PC-9 (cell line): Measurements from ENCODE around the gene AQP12A. TPM values are rescaled to one million over a fixed set of nuclear protein-coding genes. Genes with fewer than 3 reads are reported as not detected.

Experiments used
- BruUV-seq: library from RNA; stranded (reverse); fragments of 400-500 nt; replicated peaks from 2 replicates; lab custom pipeline; 2021; lab: Mats Ljungman, UMichigan
- CTCF ChIA-PET: fragments of 300-600 bp; sonication (Branson Sonifier 250); formaldehyde crosslinking; loops from one replicate; lab custom pipeline; 2022; ENCODE audit warnings: antibody characterized with exemption; lab: Charles Lee
- POLR2A ChIA-PET: fragments of 300-600 bp; sonication (Branson Sonifier 250); formaldehyde crosslinking; loops from one replicate; lab custom pipeline; 2022; ENCODE audit warnings: antibody characterized with exemption; ENCODE audit not compliant: unreplicated experiment; lab: Charles Lee
- DNase-seq, 2 experiments: peaks; one replicate each; pipeline versions ENCODE4 v3.0.0 to v3.0.0-alpha.2; 2015 to 2022; ENCODE audit warnings: mixed read lengths in 1 of 2
- H2AFZ ChIP-seq: fragments of 200-600 bp; sonication (generic); 2 replicates; pipeline ENCODE4 v1.8.1; 2017; ENCODE audit warnings: antibody characterized with exemption
- H3F3A ChIP-seq: fragments of 200-600 bp; sonication (generic); 2 replicates; pipeline ENCODE4 v1.8.1; 2017; ENCODE audit warnings: antibody characterized with exemption, mild to moderate bottlenecking, low read depth; ENCODE audit not compliant: insufficient read depth
- H3K27ac ChIP-seq: fragments of 200-600 bp; sonication (generic); 2 replicates; pipeline ENCODE4 v1.6.1; 2016; ENCODE audit warnings: mixed run types
- H3K27me3 ChIP-seq: fragments of 200-600 bp; sonication (generic); 2 replicates; pipeline ENCODE4 v1.6.1; 2016; ENCODE audit warnings: low read depth, mixed run types; ENCODE audit not compliant: insufficient read depth
- H3K36me3 ChIP-seq: fragments of 200-600 bp; sonication (generic); 2 replicates; pipeline ENCODE4 v1.6.1; 2016; ENCODE audit warnings: low read depth, mixed run types
- H3K4me1 ChIP-seq: fragments of 200-600 bp; sonication (generic); replicated peaks from 2 replicates; pipeline ENCODE4 v1.6.1; 2016; ENCODE audit warnings: mixed run types; ENCODE audit not compliant: insufficient read depth
- H3K4me2 ChIP-seq: fragments of 200-600 bp; sonication (generic); 2 replicates; pipeline ENCODE4 v1.6.1; 2017; ENCODE audit warnings: mixed run types
- H3K4me3 ChIP-seq: fragments of 200-600 bp; sonication (generic); 2 replicates; pipeline ENCODE4 v1.6.1; 2016; ENCODE audit warnings: mixed run types
- H3K79me2 ChIP-seq: fragments of 200-600 bp; sonication (generic); 2 replicates; pipeline ENCODE4 v1.6.1; 2017; ENCODE audit warnings: low read depth, mixed run types
- H3K9me2 ChIP-seq: fragments of 200-600 bp; sonication (generic); 2 replicates; pipeline ENCODE4 v1.8.1; 2017; ENCODE audit warnings: mild to moderate bottlenecking; ENCODE audit not compliant: insufficient read depth
- H3K9me3 ChIP-seq: fragments of 200-600 bp; sonication (generic); 2 replicates; pipeline ENCODE4 v1.8.1; 2016; ENCODE audit warnings: low read depth; ENCODE audit not compliant: insufficient read depth
- H4K20me1 ChIP-seq: fragments of 200-600 bp; sonication (generic); 2 replicates; pipeline ENCODE4 v1.8.1; 2017; ENCODE audit not compliant: insufficient read depth
- CTCF ChIP-seq: fragments of 200-600 bp; sonication (generic); conservative IDR thresholded peaks from 2 replicates; pipeline ENCODE4 v1.6.1; 2017; ENCODE audit warnings: mixed run types, antibody characterized with exemption, mild to moderate bottlenecking, moderate library complexity
- EZH2 ChIP-seq: fragments of 200-600 bp; sonication (generic); IDR thresholded peaks from 2 replicates; pipeline ENCODE4 v1.8.0; 2017; ENCODE audit warnings: antibody characterized with exemption, low read depth
- intact Hi-C: fragments of 100-400 bp; cut with micrococcal nuclease; formaldehyde crosslinking; loops from one replicate; pipeline ENCODE4 v1.10.0; 2022; ENCODE audit not compliant: unreplicated experiment
- total RNA-seq: library from RNA; stranded (reverse); gene quantifications from 2 replicates; pipeline ENCODE4 v1.2.3, GENCODE V29; 2021

AQP12A gene
- total RNA-seq, 1 experiment from 2014 or later, result not detected

- BruUV-seq, result no TSS peak
- TF ChIP-seq CTCF (no peak), EZH2 (no peak)
- CTCF ChIA-PET, result no interaction called here
These were observed 43.5 kb upstream of the AQP12A start for GRCh38 chr2:240648155-240648649.

GRCh38 chr2:240648650-240649275 is 42.9 kb upstream of the AQP12A start:
- BruUV-seq, result no TSS peak
- H3K27me3 ChIP-seq, result peaks cover 99% of the 10 kb centered on the region

More at GRCh38 chr2:240648155-240648649, 43.5 kb upstream of the AQP12A start:
- H3K79me2 ChIP-seq, result no peaks in the 10 kb centered on the region
- H2AFZ ChIP-seq, result no peak overlapping the region
- H3K9me3 ChIP-seq, result no peaks in the 10 kb centered on the region
- H4K20me1 ChIP-seq, result peaks cover 5% of the 10 kb centered on the region; the same call in 1 of the 2 replicates
- DNase-seq, result no peak
- H3K27me3 ChIP-seq, result peaks cover 100% of the 10 kb centered on the region
- H3F3A ChIP-seq, result no peaks in the 10 kb centered on the region
- POLR2A ChIA-PET, result interaction anchor here (0.5 to 0.6 kb wide), 2 partner anchors 68 to 216 kb away, joined by 3 read pairs; no protein-coding TSS in a partner anchor
- no peak overlapping the region for H3K4me3 ChIP-seq
- H3K27ac ChIP-seq, result no peak overlapping the region
- no peaks in the 10 kb centered on the region for H3K9me2 ChIP-seq
- H3K36me3 ChIP-seq, result no peaks in the 10 kb centered on the region
- no peak overlapping the region for H3K4me2 ChIP-seq
- H3K4me1 ChIP-seq, result no peaks in the 10 kb centered on the region
- intact Hi-C loops, result no loop called here

GRCh38 chr2:240649331-240649730 is 42.3 kb upstream of the AQP12A start:
- Histone ChIP-seq H3K27ac (no peak overlapping the region), H3K4me3 (no peak overlapping the region), H4K20me1 (peaks cover 5% of the 10 kb centered on the region; the same call in 1 of the 2 replicates), H3K4me1 (no peaks in the 10 kb centered on the region), H3K9me2 (no peaks in the 10 kb centered on the region), H3K79me2 (no peaks in the 10 kb centered on the region), H3K9me3 (no peaks in the 10 kb centered on the region), H3K27me3 (peaks cover 97% of the 10 kb centered on the region), H3F3A (no peaks in the 10 kb centered on the region), H3K4me2 (no peak overlapping the region), H3K36me3 (no peaks in the 10 kb centered on the region), H2AFZ (no peak overlapping the region)
- ChIA-PET POLR2A (no interaction called here), CTCF (no interaction called here)
- TF ChIP-seq CTCF, result no peak
- no peak for TF ChIP-seq EZH2
- no TSS peak for BruUV-seq
- DNase-seq, result no peak
- intact Hi-C loops, result no loop called here

More at GRCh38 chr2:240648650-240649275, 42.9 kb upstream of the AQP12A start:
- Histone ChIP-seq H3K4me3 (no peak overlapping the region), H3K27ac (no peak overlapping the region), H4K20me1 (peaks cover 5% of the 10 kb centered on the region; the same call in 1 of the 2 replicates), H3K4me2 (no peak overlapping the region), H3F3A (no peaks in the 10 kb centered on the region), H3K4me1 (no peaks in the 10 kb centered on the region), H3K79me2 (no peaks in the 10 kb centered on the region), H2AFZ (no peak overlapping the region), H3K9me3 (no peaks in the 10 kb centered on the region), H3K36me3 (no peaks in the 10 kb centered on the region), H3K9me2 (no peaks in the 10 kb centered on the region)
- TF ChIP-seq EZH2 (no peak), CTCF (no peak)
- DNase-seq, result no peak
- intact Hi-C loops, result no loop called here
- CTCF ChIA-PET, result no interaction called here
- POLR2A ChIA-PET, result interaction anchor here (0.5 to 0.6 kb wide), 2 partner anchors 69 to 215 kb away, joined by 3 read pairs; no protein-coding TSS in a partner anchor
